RPMI8226 (cell line): Measurements from ENCODE around the gene NRG3.

Source experiments
- DNase-seq: peaks from one replicate; pipeline ENCODE4 v3.0.0-alpha.2; 2015

NRG3 gene

DNA sequence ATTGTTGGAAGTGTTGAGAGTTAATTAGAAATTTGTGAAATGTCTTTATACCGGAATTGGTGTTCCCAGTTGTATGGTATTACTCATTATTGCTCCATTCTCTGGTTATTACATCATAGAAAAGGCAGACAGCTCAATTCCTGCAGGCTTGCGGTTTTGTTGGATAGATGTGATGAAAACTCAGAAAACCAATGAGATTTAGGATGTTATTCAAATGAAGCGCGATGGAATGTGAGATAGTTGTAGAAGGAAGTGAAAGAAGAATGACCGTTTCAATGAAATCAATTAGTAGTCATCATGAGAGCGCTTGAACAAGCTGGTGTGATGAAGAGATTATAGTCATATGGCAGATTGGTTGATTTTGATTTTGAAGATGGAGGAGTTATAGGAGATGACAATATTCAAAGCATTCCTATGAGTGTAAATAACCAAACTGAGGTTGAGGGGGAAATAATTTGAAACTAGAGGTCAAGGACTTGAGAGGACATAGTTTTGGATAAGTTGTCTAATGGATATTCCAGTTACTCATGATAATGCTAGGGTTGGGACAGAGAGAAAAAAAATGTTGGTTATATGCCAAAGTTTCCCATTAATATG lies 991.5 kb downstream of the NRG3 start:
- no peak for DNase-seq

DNA sequence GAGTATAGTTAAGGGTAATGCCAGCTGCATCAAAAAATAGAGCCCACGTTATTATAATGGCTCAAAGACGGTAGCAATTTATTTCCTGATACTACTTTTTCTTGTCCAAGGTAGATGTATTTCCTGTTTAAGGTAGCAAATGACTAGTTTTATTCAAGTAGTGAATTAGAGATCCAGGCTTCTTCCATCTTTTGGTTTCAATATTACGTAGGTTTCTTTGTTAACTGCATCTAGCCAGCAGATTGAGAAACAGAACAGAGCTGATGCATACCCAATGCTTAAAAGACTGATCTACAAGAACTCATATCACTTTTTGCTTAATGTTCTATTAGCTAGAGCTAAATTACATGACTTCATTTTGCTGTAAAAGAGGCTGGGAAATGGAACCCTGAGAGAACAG lies 992.1 kb downstream of the NRG3 start:
- DNase-seq = no peak

DNA sequence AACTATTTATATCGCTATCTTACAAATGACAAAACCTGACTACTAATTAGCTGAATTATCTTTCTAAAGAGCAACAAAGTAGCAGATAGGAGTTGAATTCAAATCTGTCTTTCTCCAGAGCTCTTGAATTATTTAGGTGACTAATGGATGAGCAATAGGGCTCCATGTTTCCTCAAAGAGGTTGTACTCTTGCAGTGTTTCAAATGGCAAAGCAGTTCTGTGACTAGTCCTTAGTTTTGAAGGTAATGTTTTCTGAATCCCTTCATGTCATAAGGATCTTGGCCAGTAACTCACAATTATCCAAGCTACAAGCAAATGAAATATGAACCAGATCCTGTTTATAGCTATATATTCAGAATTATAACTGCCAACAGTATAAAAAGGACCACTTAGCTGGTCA lies 999.7 kb downstream of the NRG3 start:
- no peak for DNase-seq

DNA sequence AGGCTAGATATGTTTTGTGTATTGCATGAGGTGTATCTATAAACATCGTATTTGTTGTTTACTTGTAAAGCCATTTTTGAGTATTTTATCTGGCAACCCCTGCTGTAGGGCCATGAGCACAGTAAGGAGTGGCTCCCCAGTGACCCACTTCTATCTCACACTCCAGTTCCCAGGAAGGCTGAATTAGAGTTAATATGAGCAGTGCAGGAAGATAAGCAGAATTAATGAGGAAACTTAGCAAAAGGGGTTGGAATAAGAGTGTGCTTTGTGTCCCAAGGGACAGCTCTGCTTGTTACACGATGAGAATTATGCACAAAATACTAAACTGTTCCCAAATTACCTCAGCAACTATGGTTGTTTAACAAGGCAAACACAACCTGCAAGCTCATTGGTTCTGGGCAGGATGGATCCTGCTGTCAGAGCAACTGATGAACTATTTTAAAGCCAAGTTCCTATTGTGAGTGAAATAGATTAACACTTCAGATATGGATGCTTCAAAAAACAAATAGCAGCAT lies 1005.8 kb downstream of the NRG3 start:
- DNase-seq = no peak

DNA sequence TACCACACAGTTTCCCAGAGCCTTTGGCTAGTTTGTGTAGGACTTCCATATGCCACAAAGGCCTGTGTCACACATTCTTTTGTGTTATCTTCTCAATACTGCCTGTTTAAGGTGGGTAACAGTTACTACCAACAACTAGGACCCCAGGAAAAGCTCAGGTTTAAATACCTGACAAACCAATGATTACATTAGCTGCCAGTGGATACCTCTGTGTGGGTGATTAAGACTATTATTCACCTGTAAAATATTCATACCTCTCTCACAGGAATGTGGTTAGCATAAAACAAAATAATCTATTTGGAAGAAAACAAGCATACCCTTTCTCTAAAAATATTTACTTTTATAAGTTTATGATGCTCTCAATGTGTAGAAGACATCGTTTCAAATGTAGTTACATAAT lies 1007.7 kb downstream of the NRG3 start:
- no peak for DNase-seq

DNA sequence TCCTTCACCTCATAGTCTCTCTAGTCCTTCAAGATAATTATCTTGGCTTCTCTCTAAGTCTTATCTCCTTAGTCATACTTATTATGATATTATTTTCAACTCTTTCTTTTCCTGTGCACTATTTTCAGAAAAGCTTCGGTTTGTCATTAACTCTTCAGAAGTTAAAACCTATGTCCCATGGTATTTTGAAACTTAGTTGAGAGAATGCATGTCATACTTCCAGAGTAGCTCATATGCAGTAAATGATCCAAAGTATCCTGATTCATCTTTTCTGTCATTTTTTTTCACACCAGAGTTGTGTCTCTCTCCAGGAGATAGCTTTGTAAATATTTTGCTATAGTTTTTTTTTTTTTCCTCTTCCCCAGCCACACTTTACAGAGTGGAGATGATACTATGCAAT lies 1008.6 kb downstream of the NRG3 start:
- DNase-seq = no peak

DNA sequence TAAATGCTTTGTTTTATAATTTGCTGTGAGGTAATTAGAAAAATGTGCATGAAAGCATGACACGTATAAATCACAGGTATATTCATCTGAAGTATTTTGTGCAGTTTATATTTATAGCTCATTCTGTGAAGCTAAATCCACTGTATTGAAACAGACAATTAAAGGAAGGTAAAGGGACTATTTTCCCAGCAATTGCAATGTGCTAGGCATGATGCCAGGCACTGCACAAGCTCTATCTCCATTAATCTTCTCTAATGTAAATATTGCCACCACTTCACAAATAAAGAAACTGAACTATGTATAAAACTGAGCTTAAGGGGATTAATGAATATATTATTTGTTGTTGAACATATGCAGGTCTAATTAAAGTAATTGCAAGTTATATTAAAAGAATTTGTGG lies 1012.5 kb downstream of the NRG3 start:
- DNase-seq = no peak

DNA sequence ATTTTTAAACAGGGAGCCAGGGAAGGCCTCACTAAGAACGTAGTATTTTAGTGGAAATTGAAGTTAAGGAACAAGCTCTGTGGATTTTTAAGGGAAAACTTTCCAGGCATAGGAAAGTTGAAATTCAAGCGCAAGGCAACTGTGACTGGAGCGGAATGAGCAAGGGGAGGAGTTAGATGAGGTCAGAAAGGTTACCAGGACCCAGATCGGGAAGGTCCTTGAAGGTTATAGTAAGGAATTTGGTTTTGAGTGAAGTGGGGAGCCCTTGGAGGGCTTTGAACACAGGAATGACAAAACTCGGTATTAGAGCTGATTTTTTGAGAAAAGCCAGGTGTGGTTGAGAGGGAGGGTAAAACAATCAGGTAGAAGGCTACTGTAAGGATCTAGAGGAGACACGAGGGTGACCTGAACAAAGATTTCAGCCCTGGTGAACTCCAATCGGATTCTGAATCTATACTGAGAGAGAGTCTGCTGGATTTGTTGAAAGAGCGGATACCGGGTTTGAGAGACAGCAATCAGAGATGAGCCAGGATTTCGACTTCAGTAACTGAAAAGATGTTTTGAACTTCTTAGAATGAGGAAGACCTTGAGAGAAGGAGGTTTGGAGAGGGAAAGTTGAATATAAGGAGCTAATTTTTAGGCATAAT lies 1013.9 kb downstream of the NRG3 start:
- DNase-seq = no peak

DNA sequence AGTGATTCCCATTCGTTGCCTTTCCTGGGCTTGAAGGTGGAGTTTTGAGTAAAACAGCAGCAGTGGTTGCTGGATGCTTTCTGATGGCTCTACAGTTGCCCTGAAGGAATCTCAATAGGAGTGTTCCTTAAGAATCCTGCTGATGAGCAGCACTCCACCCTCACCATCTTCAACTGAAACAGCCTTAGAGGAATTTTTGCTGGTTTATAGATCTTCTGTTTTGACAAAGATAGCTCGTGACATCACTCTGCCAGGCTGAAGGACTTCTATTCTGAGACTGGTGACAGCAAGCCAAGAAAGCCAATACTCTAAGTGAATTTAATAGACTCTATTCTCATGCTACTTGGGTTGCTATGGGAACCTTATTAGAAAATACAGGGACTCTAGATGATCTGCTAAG lies 1014.7 kb downstream of the NRG3 start:
- DNase-seq = no peak

DNA sequence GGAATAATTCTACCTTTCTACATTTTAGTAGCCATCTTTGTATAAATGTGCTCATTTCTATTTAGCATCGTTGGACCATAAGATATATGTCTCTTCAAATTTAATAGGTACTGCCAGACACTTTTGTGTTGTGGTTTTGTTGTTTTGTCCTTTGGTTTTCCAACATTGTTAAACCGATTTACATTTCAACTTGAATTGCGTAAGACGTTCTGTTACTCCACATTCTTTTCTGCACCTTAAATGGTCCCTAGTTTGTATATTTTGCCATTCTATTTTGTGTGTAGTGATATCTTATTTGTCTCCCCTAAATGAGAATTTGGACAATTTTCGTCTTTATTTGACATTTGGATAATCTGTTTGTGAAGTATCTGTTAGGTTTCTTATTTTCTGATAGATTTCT lies 1015.6 kb downstream of the NRG3 start:
- DNase-seq = no peak

DNA sequence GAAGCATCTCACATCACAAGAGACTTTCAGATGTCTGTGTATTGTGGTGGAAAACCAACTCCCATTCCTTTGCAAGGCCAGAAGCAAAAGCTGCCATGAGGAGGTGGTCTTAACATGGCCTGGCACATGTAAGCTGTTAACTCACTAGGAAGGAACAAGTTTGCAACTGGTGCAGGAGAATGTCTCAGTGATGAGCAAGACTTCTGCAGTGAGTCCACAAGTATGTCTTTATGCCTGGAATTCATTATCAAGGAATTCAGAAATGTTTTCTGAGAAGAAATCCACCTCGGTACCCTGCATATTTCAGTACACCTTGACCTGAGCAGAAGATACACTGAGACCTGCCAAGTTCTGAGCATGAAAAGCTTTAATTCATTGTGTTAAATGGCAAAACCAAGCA lies 1033.1 kb downstream of the NRG3 start:
- no peak for DNase-seq

DNA sequence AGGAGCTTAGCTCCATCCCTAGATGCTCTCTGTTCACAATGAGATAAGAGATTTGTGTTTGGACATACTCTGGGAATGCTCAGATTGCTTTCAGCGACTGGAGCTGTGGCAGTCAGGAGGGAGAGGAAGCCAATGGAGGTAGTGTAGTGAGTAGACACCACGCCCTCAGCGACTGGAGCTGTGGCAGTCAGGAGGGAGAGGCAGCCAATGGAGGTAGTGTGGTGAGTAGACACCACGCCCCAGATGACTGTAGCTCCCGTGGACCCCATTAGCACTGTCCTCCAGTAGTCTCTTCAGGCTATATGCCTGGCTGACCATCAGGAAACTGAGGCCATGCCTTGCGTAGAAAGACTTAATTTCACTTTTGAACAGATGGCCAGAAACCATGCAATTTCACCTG lies 1033.8 kb downstream of the NRG3 start:
- DNase-seq = no peak

DNA sequence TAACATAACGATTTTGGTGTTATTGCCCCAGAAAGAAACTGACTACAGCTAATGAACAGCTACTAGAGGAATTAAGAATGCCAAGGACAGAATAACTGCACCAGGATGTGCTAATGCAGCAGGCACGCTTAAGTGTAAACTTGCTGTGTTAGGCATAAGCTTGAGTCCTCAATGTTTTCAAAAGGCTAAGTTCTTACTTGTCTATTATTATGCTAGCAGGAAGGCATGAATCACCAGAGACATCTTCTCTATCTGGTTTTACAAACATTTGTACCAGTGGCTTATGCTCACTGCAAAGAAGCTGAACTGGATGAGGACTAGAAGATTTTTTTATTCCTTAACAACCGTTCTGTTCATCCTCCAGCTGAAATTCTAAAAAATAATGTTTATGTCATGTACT lies 1035.3 kb downstream of the NRG3 start:
- DNase-seq = no peak

DNA sequence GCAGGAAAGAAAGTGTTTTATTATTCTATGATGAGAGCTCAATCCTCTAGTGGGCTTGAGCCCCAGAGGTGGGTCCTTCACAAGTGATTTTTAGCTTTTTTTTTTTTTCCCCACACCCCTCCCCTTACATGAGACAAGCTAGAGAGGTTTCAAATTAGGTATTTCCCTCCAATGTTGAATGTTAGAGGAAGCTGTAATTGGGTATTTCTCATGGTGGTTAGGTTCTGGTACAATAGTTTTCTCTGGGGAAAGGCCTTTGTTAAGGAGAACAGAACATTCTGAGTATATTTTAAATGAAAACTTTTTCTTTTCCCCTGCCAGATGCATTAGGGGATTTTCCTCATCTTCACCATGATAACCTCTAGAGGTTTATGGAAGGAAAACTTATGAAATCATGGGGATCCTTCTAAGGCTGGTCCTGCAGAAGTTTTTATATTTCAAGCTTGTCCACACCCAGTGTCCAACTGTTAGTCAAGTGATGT lies 1039.7 kb downstream of the NRG3 start:
- DNase-seq = no peak

DNA sequence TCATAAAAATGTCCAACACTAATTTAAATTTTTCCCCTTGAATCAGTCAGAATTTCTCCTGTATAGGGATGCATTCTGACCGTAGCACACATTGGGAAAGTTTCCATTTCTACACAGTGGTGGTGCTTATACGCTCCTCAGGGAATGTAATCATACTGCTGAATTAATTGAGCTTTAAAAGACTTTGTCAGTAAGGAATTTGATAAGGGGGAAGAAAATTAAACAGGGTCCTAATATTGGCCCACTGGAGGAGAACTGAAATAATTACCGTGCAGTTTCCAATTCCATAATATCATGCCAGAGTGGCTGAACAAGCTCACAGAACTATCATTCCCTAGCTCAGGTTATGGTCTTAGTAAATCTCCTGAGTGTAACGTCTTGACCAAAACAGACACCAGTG lies 1041.9 kb downstream of the NRG3 start:
- no peak for DNase-seq

DNA sequence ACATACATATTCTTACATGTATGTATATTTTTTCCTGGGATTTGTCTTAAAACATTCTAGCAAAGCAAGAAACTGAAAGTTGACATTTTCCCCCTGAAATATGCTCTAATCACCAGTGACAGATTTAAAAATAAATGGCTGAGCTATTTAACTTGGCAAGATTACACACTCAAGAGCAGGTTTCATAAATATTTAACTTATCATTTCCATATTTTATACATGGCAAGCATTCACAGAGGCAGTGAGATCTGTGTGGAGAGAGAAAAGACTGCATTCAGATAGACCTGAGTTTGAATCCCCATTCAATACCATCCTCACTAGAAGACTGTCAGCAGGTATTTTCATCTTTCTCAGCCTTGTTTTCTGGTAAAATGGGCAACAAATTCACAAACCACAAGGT lies 1043.0 kb downstream of the NRG3 start:
- no peak for DNase-seq

DNA sequence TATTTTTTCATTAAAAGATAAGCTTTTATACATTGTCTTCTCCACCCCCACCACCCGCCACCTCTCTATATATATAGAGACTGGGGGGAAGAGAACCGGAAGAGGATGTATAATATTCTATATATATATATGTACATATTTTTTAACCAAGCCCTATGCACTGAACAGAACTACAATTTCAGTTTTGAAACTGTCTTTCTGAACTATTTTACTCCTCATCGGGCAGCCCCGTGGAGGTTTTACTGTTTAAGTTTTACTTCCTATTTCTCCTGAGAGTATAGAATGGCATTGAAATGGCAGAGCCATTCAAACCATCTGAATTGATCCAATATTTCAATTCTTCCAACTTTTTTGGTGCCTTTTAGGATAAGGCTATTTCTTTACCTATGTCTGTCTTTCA lies 1047.1 kb downstream of the NRG3 start:
- DNase-seq = no peak

DNA sequence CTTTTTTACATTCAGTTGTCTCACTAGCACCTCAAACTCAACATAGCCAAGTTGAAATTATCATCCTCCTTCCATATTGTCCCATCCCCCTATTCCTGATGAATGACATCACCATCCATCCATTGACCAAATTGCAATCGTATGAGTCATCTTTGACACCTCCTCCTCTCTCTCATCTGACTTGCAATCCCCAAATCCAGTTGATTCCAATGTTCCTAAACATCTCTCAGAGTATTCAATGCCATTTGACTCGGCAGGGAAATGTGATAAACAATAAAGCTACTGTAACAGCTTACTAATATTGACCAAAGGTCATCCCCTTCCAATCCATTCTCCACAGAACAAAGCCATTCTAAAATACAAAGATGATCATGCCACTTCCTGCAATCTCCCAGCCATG lies 1047.8 kb downstream of the NRG3 start:
- DNase-seq = no peak

DNA sequence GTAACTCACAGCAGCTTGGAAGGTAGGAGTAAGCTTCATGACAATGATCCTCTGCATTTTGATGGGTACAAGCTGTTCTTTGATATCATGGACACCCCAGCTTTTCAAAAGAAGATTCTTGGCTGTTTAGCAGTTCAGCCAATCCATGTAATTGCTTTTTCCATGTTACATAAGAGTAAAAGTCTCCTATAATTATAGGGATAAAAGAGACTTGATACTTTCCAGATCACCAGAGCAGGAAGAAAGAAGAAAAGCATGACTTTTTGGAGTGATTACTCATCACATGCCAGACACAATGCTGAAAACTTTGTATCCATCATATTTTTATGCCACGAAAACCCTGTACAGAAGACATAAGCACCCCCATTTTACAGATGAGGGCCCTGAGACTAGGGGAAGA lies 1049.7 kb downstream of the NRG3 start:
- DNase-seq = no peak

DNA sequence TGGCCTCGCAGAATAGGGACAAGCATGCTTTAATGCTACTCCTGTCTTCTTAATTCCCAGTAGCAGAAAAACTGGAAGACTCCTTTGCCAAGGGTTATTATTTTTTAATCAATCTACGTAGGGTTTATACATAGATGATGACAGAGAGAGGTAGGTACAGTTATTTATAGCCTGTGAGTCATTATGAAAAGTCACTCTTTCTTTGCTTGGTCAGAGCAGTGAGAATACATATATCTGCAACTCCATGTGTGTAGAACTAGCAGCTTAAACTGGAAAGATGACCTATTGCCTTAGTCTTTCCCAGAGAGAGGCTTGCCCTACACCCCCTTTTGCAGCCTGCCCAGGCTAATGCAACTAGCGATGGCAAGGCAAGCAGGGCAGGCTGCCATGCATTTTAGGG lies 1050.6 kb downstream of the NRG3 start:
- DNase-seq = no peak

DNA sequence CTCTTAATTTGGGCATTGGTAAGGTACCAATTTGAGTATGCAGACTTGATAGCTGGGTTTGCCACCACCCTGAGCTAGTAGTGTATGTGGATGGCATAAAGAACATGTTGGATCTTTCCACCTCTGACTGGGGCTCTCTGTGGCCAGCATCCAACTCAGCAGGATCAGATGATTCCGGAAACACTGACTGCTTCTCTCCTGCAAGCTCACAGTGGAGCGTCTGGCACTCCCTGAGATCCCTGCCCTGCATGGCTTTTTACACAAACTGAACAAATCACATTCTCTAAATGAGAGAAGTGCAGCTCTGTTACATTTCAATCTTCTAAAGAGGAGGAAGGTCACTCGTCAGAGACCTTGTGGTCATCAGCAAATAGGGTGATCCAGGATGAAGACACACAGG lies 1057.5 kb downstream of the NRG3 start:
- no peak for DNase-seq

DNA sequence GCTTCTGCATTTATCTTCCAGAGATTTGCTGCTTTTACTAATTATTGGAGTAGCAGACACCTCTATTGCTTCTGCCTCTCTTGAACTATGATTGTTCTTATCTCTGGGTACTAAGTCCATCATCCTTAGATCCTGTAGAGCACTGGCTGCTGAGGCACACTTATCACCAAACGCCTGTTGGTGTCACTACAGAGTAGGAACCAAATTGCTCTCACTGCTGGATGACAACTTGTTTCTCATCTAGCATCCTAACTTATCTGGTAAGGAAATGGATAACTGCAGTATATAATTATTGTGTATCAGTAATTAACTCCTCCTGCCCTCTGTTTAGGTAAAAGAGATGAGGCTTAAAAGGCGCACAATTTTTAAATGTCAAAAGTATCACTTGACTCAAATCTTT lies 1059.4 kb downstream of the NRG3 start:
- no peak for DNase-seq

DNA sequence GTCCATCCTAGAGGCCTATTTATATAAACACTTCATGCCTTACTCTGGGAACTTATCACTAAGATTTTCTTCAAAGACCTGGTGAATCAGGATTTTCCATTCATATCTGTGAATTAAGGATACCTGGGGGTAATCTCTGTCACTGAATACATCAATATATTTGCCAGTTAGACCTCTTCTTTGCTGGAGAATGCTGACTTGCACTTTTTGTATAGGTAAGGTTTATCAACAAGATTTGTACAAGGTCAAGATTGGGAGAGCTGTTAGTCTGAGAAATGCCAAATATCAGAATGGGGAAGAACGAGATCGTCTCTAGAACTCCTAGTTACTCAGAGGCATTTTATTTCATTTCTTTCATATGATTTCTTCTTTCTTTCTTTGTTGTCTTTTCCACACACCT lies 1060.0 kb downstream of the NRG3 start:
- no peak for DNase-seq

DNA sequence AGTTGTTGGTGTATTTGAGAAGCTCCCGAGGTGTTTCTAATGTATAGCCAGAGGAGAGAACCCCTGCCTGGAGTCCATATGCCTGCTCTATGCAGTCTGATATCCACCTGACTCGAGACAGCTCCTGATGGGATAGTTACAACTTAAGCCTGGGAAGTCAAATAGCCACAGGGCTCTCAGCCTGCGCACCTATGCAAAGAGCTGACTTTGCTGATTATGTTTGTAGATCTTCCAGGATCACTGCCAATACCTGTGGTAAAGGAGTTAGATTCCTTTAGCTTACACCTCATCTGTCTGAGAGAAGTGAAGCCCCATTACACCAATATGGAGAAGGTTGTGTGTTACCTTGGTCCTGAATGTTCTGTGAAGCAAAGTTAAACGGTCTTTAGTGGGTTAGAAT lies 1063.3 kb downstream of the NRG3 start:
- no peak for DNase-seq
